Suprapubic skin (tissue), 4 donors: Measurements from ENCODE around the gene NAT8L. TPM values are rescaled to one million over a fixed set of nuclear protein-coding genes. Genes with fewer than 3 reads are reported as not detected.

ENCODE experiments used
- DNase-seq, 2 donors: peaks; one replicate each; pipeline ENCODE4 v3.0.0-alpha.2; 2019; ENCODE audit warnings: low spot score in 2 of 2
- H3K27ac ChIP-seq: fragments of 200-600 bp; sonication (generic); one replicate; pipeline ENCODE4 v1.5.1; 2019
- H3K27me3 ChIP-seq: fragments of 200-600 bp; sonication (generic); one replicate; pipeline ENCODE4 v1.5.1; 2019
- H3K36me3 ChIP-seq: fragments of 200-600 bp; sonication (generic); one replicate; pipeline ENCODE4 v1.5.1; 2019
- H3K4me1 ChIP-seq: fragments of 200-600 bp; sonication (generic); one replicate; pipeline ENCODE4 v1.5.1; 2019
- H3K4me3 ChIP-seq: fragments of 200-600 bp; sonication (generic); one replicate; pipeline ENCODE4 v1.5.1; 2019; ENCODE audit warnings: mild to moderate bottlenecking
- H3K9me3 ChIP-seq: fragments of 200-600 bp; sonication (generic); one replicate; pipeline ENCODE4 v1.5.1; 2019
- CTCF ChIP-seq, 2 donors: fragments of 200-600 bp in 1 of 2; fragments of 450-650 bp in 1 of 2; sonication (generic) in 1 of 2; IDR thresholded peaks; one replicate each; pipeline ENCODE4 v1.5.1; 2016 to 2019; ENCODE audit warnings: antibody characterized with exemption in 2 of 2, mild to moderate bottlenecking in 1 of 2, moderate library complexity in 1 of 2
- EP300 ChIP-seq: sonication (generic); formaldehyde crosslinking; IDR thresholded peaks from one replicate; pipeline ENCODE4 v1.6.1; 2017; ENCODE audit warnings: antibody characterized with exemption
- POLR2A ChIP-seq, 2 donors: fragments of 450-650 bp; IDR thresholded peaks; one replicate each; pipeline ENCODE4 v1.6.1; 2017; ENCODE audit warnings: antibody characterized with exemption in 2 of 2, mild to moderate bottlenecking in 2 of 2, moderate library complexity in 2 of 2
- POLR2AphosphoS5 ChIP-seq, 3 donors: sonication (generic); formaldehyde crosslinking; IDR thresholded peaks; one replicate each; pipeline ENCODE4 v1.6.1; 2017; ENCODE audit warnings: antibody characterized with exemption in 3 of 3
- WGBS: methylation state at CpG from one replicate; pipeline ENCODE4 v1.1.5; 2018; 5-methylcytosine and 5-hydroxymethylcytosine counted together
- total RNA-seq, 4 donors: library from RNA; depleted of rRNA; stranded (reverse); fragments of >200 nt; gene quantifications; one replicate each; pipeline ENCODE4 v1.1.0, GENCODE V29; 2016

NAT8L gene
- total RNA-seq, 4 donors from 2014 or later: 1.0 to 2.8 (median 1.6) TPM

- WGBS: 78% methylated on average over 4 of the region's 7 CpGs
- DNase-seq: no peak
- Histone ChIP-seq H3K4me3 (no peak overlapping the region), H3K4me1 (no peaks in the 10 kb centered on the region), H3K27me3 (no peaks in the 10 kb centered on the region), H3K36me3 (no peaks in the 10 kb centered on the region), H3K27ac (no peak overlapping the region), H3K9me3 (no peaks in the 10 kb centered on the region)
- TF ChIP-seq EP300 (no peak), POLR2A (IDR thresholded peaks at IDR 0.05) (no peak), CTCF (IDR thresholded peaks at IDR 0.05) (no peak), POLR2AphosphoS5 (IDR thresholded peaks at IDR 0.05) (no peak)
Measured at GRCh38 chr4:2096073-2096609, 37.0 kb downstream of the NAT8L start.

GRCh38 chr4:2101346-2102044 lies 42.4 kb downstream of the NAT8L start:
- no peak overlapping the region for H3K4me3 ChIP-seq
- H3K4me1 ChIP-seq: no peaks in the 10 kb centered on the region
- no peaks in the 10 kb centered on the region for H3K27me3 ChIP-seq
- no peak overlapping the region for H3K27ac ChIP-seq
- no peaks in the 10 kb centered on the region for H3K36me3 ChIP-seq
- H3K9me3 ChIP-seq: peaks cover 16% of the 10 kb centered on the region
- WGBS: 98% methylated on average over 4 of the region's 7 CpGs
- no peak for DNase-seq
- no peak for TF ChIP-seq POLR2A (IDR thresholded peaks at IDR 0.05)
- TF ChIP-seq POLR2AphosphoS5 (IDR thresholded peaks at IDR 0.05): no peak
- no peak for TF ChIP-seq CTCF (IDR thresholded peaks at IDR 0.05)
- no peak for TF ChIP-seq EP300

- H3K36me3 ChIP-seq: no peaks in the 10 kb centered on the region
- no peak overlapping the region for H3K4me3 ChIP-seq
- no peaks in the 10 kb centered on the region for H3K27me3 ChIP-seq
- no peaks in the 10 kb centered on the region for H3K4me1 ChIP-seq
- no peak overlapping the region for H3K27ac ChIP-seq
- DNase-seq: no peak
- WGBS: 81% methylated on average over 4 of the region's 4 CpGs
- no peak for TF ChIP-seq POLR2A (IDR thresholded peaks at IDR 0.05)
- TF ChIP-seq POLR2AphosphoS5 (IDR thresholded peaks at IDR 0.05): no peak
- no peak for TF ChIP-seq CTCF (IDR thresholded peaks at IDR 0.05)
- TF ChIP-seq EP300: no peak
- peaks cover 16% of the 10 kb centered on the region for H3K9me3 ChIP-seq
Measured at GRCh38 chr4:2102045-2102883, 43.1 kb downstream of the NAT8L start.

GRCh38 chr4:2103127-2103842 lies 44.2 kb downstream of the NAT8L start:
- WGBS: 94% methylated on average over 5 of the region's 5 CpGs
- DNase-seq: no peak
- no peak overlapping the region for H3K4me3 ChIP-seq

More at GRCh38 chr4:2103127-2103842, 44.2 kb downstream of the NAT8L start:
- Histone ChIP-seq H3K4me1 (no peaks in the 10 kb centered on the region), H3K9me3 (peaks cover 16% of the 10 kb centered on the region), H3K36me3 (no peaks in the 10 kb centered on the region), H3K27ac (no peak overlapping the region), H3K27me3 (no peaks in the 10 kb centered on the region)
- TF ChIP-seq CTCF (IDR thresholded peaks at IDR 0.05) (no peak), POLR2A (IDR thresholded peaks at IDR 0.05) (no peak), EP300 (no peak), POLR2AphosphoS5 (IDR thresholded peaks at IDR 0.05) (no peak)
